B cell (primary cell): Measurements from ENCODE around the gene PRSS48.

Experiments used
- EZH2 ChIP-seq: IDR thresholded peaks from 2 replicates; pipeline ENCODE4 v1.6.1; 2012; ENCODE audit warnings: borderline replicate concordance, low read depth, mild to moderate bottlenecking, moderate library complexity, low read length; ENCODE audit not compliant: insufficient read depth, poor library complexity, severe bottlenecking
- TF ChIP-seq, protein P1 (sequence below): fragments of 200-600 bp; IDR thresholded peaks from one replicate; pipeline ENCODE4 v1.8.0; 2022; ENCODE audit warnings: antibody characterized with exemption, mild to moderate bottlenecking

- TF ChIP-seq, protein P1, sequence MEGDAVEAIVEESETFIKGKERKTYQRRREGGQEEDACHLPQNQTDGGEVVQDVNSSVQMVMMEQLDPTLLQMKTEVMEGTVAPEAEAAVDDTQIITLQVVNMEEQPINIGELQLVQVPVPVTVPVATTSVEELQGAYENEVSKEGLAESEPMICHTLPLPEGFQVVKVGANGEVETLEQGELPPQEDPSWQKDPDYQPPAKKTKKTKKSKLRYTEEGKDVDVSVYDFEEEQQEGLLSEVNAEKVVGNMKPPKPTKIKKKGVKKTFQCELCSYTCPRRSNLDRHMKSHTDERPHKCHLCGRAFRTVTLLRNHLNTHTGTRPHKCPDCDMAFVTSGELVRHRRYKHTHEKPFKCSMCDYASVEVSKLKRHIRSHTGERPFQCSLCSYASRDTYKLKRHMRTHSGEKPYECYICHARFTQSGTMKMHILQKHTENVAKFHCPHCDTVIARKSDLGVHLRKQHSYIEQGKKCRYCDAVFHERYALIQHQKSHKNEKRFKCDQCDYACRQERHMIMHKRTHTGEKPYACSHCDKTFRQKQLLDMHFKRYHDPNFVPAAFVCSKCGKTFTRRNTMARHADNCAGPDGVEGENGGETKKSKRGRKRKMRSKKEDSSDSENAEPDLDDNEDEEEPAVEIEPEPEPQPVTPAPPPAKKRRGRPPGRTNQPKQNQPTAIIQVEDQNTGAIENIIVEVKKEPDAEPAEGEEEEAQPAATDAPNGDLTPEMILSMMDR = no peak
- no peak for TF ChIP-seq EZH2
Observed at GRCh38 chr4:151256134-151256533, 20.8 kb upstream of the PRSS48 start.
